ENCODE measurements around the gene OR6C65. TPM values are rescaled to one million over a fixed set of nuclear protein-coding genes. Genes with fewer than 3 reads are reported as not detected.
"Not testable (repeated sequence)": the region's sequence is repeated elsewhere in the genome, so short reads cannot be mapped to it uniquely, and the experiment has no call there.

OR6C65 gene
- total RNA-seq, 1 donor from 2014 or later, result not detected

DNA sequence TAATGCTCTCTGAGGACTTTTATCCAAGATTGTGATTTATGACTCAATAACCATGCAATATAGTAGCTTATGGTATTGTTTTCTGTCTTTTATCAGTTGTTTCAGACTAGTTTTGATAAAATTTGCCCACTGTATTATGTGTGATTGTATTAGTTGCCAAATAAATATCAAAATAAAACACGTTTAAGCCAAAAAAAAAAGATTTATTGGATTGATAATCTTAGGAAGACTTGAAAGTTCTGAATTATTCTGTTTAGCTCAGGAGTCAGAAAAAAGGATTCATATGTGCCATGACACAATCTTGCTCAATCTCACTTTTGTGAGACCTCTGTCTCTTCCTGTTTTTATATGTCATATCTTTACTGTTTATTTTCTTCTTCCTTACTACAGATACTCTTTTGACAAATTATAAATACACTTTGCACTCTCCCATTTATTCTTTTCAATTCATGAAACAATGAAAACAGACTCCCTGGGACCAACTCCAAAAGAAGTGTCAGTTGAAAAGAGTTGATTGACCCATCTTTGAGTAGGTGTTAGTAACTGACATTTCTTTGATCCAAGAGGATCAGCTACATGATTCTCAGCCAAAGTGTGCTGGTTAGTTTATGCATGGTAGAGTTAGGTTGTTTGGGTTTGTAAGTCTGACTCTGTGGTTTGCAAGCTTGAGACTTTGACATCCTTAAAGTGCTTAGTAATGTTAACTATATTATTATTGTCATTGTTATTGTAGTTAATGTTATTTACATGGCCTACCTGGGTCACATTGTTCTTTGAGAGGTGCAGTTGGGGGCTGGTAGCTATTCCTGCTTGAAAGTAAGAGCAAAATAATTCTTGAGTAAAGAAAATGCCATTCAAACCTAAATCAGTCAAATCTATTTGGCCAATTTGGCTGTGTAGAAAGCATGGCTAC lies 28.3 kb downstream of the OR6C65 start:
- no peaks in the 10 kb centered on the region for H3K27me3 Mint-ChIP-seq (ENCODE audit: insufficient read depth, low read depth)
- Histone ChIP-seq H2AFZ (replicated peaks) (no peak overlapping the region), H3K27ac (no peak overlapping the region), H4K20me1 (ENCODE audit: low read depth) (no peaks in the 10 kb centered on the region), H3K36me3 (no peaks in the 10 kb centered on the region), H3K9me3 (ENCODE audit: low read depth) (no peaks in the 10 kb centered on the region), H3K27me3 (no peaks in the 10 kb centered on the region), H3K4me2 (no peak overlapping the region), H3K4me3 (no peak overlapping the region), H3K4me1 (no peaks in the 10 kb centered on the region), H3K79me2 (ENCODE audit: low read depth) (no peaks in the 10 kb centered on the region), H3K9ac (no peak overlapping the region), H3F3A (ENCODE audit: low read depth) (peaks cover 10% of the 10 kb centered on the region)
- no peaks in the 10 kb centered on the region for H3K36me3 Mint-ChIP-seq
- H3K27ac Mint-ChIP-seq, result no peak overlapping the region
- DNase-seq (ENCODE audit: low spot score), result no peak
- H3K4me1 Mint-ChIP-seq, result peaks cover 3% of the 10 kb centered on the region
- TF ChIP-seq CTCF (IDR thresholded peaks at IDR 0.05), result no peak
- TF ChIP-seq EZH2 (IDR thresholded peaks at IDR 0.05), result no peak
- no peak for TF ChIP-seq EZH2phosphoT487 (IDR thresholded peaks at IDR 0.05)
- no peak overlapping the region for H3K4me3 Mint-ChIP-seq
- peaks cover 2% of the 10 kb centered on the region for H3K9me3 Mint-ChIP-seq

GRCh38 chr12:55441233-55441632 lies 40.9 kb downstream of the OR6C65 start:
- DNase-seq (ENCODE audit: low spot score); H3K36me3 ChIP-seq; H3K79me2 ChIP-seq (ENCODE audit: low read depth); H2AFZ ChIP-seq (replicated peaks); H3K4me3 ChIP-seq; H3K9ac ChIP-seq; H3K4me2 ChIP-seq; H3K36me3 Mint-ChIP-seq; H3F3A ChIP-seq (ENCODE audit: low read depth); H3K4me1 ChIP-seq; H3K27ac Mint-ChIP-seq; H3K9me3 ChIP-seq (ENCODE audit: low read depth); H3K4me1 Mint-ChIP-seq; H4K20me1 ChIP-seq (ENCODE audit: low read depth); H3K27ac ChIP-seq; H3K4me3 Mint-ChIP-seq; H3K27me3 Mint-ChIP-seq (ENCODE audit: insufficient read depth, low read depth); H3K27me3 ChIP-seq: not testable (repeated sequence)
- peaks cover 22% of the 10 kb centered on the region for H3K9me3 Mint-ChIP-seq

DNA sequence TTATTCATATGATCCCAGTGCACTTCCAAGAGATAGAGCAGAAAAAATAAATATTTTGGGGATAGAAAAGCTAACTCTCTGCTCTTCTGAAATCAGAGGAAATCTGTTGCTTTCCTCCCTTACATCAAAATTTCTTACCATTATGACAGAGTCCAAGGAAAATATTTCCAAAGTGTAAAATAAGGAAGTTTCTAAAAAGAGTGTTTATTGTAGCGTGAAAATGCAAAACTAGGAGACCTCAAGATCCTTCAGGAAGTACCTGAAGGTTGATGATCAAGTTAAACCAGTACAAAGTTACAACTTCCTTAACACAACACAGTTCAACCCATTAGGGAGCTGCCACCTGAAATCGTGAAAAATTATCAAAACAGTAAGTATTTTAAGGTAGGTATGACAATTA lies 43.4 kb downstream of the OR6C65 start, which contains the start of gene OR6C2:
Gene OR6C2, plus strand, starts transcription at position 301 of the 400 bp plus-strand sequence. CDS start 8,138 bp downstream, outside the sequence.
- H3K4me3 Mint-ChIP-seq, result no peak within 1 kb of the TSS
- H2AFZ ChIP-seq (replicated peaks), result no peak within 1 kb of the TSS

More for the DNA sequence above, 43.4 kb downstream of the OR6C65 start, which contains the start of gene OR6C2:
- peaks cover 22% of the 10 kb centered on the region for H3K9me3 Mint-ChIP-seq
- no peak within 1 kb of the TSS for H3K27ac Mint-ChIP-seq
- TF ChIP-seq CTCF (IDR thresholded peaks at IDR 0.05) (no peak), EZH2phosphoT487 (IDR thresholded peaks at IDR 0.05) (no peak), EZH2 (IDR thresholded peaks at IDR 0.05) (no peak)
- peaks cover 2% of the 10 kb centered on the region for H3K27me3 Mint-ChIP-seq (ENCODE audit: insufficient read depth, low read depth)
- Histone ChIP-seq H3K27me3 (no peaks in the 10 kb centered on the region), H4K20me1 (ENCODE audit: low read depth) (no peaks in the 10 kb centered on the region), H3K27ac (no peak within 1 kb of the TSS), H3K4me3 (no peak within 1 kb of the TSS), H3K9me3 (ENCODE audit: low read depth) (peaks cover 6% of the 10 kb centered on the region), H3K79me2 (ENCODE audit: low read depth) (no peaks in the 10 kb centered on the region), H3K4me2 (no peak within 1 kb of the TSS), H3K9ac (no peak within 1 kb of the TSS), H3K4me1 (no peaks in the 10 kb centered on the region), H3F3A (ENCODE audit: low read depth) (no peaks in the 10 kb centered on the region), H3K36me3 (no peaks in the 10 kb centered on the region)
- no peak for DNase-seq (ENCODE audit: low spot score)
- H3K36me3 Mint-ChIP-seq, result peaks cover 2% of the 10 kb centered on the region
- H3K4me1 Mint-ChIP-seq, result no peaks in the 10 kb centered on the region
